HepG2 (cell line): ENCODE data around the gene ADGRD1. TPM values are rescaled to one million over a fixed set of nuclear protein-coding genes. Genes with fewer than 3 reads are reported as not detected.
A peak's percentile ranks its signal among the peaks of the same experiment; 100 is the strongest.

Source experiments
- ATAC-seq: fragments of 200-7000 bp; cut with Tn5 transposase; 3 replicates; pipeline ENCODE4 v1.9.1; 2020; ENCODE audit warnings: mild to moderate bottlenecking, moderate library complexity
- BruUV-seq: library from RNA; stranded (reverse); fragments of 400-500 nt; replicated peaks from 2 replicates; lab custom pipeline; 2021; lab: Mats Ljungman, UMichigan
- CTCF ChIA-PET: fragments of 300-600 bp; formaldehyde crosslinking; extraction: SDS; loops from one replicate; lab custom pipeline; 2021; ENCODE audit warnings: low total read pairs, inconsistent platforms, low intra/inter-chr PET ratio; lab: Yijun Ruan, JAX
- POLR2A ChIA-PET: fragments of 350-600 bp; sonication (Branson Sonifier 250); formaldehyde crosslinking; loops from one replicate; lab custom pipeline; 2020; ENCODE audit warnings: antibody characterized with exemption, inconsistent platforms; lab: Yijun Ruan, JAX
- DNase-seq: peaks from one replicate; pipeline ENCODE4 v3.0.0-alpha.2; 2015; ENCODE audit warnings: low spot score
- FAIRE-seq: peaks from 3 replicates; lab custom pipeline; 2011; peaks lifted over from hg19 to GRCh38; lab: Jason Lieb, UNC
- H2AFZ ChIP-seq: one replicate; pipeline ENCODE4 v1.6.1; 2011; ENCODE audit warnings: low read length, inconsistent platforms
- H3K27ac ChIP-seq: fragments of 300-600 bp; 3 replicates; pipeline ENCODE4 v1.8.0; 2011; ENCODE audit warnings: mixed run types, mild to moderate bottlenecking, mixed read lengths, low read length, inconsistent platforms; ENCODE audit not compliant: insufficient read depth; ENCODE audit errors: extremely low read length
- H3K27me3 ChIP-seq, 2 experiments: fragments of 200-600 bp in 1 of 2; 2 replicates in 1 of 2; 3 replicates in 1 of 2; pipeline versions ENCODE4 v1.6.0 to v1.8.0; 2011; ENCODE audit warnings: low read length in 2 of 2, mild to moderate bottlenecking in 2 of 2, moderate library complexity in 2 of 2, inconsistent platforms in 1 of 2; ENCODE audit not compliant: insufficient read depth in 2 of 2, control insufficient read depth in 1 of 2
- H3K36me3 ChIP-seq, 2 experiments: fragments of 200-600 bp in 1 of 2; replicated peaks in 1 of 2; 2 replicates in 1 of 2; 3 replicates in 1 of 2; pipeline versions ENCODE4 v1.5.1 to v1.8.0; 2011; ENCODE audit warnings: low read length in 2 of 2, inconsistent platforms in 1 of 2; ENCODE audit not compliant: insufficient read depth in 2 of 2, control insufficient read depth in 1 of 2
- H3K4me1 ChIP-seq: 2 replicates; pipeline ENCODE4 v1.5.1; 2012; ENCODE audit warnings: low read length, inconsistent platforms; ENCODE audit not compliant: insufficient read depth
- H3K4me2 ChIP-seq: 2 replicates; pipeline ENCODE4 v1.6.0; 2011; ENCODE audit warnings: low read depth, low read length, inconsistent platforms
- H3K4me3 ChIP-seq, 3 experiments: fragments of 200-600 bp in 1 of 3; sonication (generic), shearing (Covaris generic) in 1 of 3; replicated peaks in 1 of 3; 2 replicates each; pipeline ENCODE4 v1.5.1; 2011 to 2016; ENCODE audit warnings: low read length in 3 of 3, inconsistent platforms in 2 of 3, low read depth in 2 of 3, mild to moderate bottlenecking in 2 of 3, control low read depth in 1 of 3, mixed read lengths in 1 of 3; ENCODE audit not compliant: insufficient read depth in 1 of 3
- H3K79me2 ChIP-seq: one replicate; pipeline ENCODE4 v1.6.1; 2011; ENCODE audit warnings: low read length, inconsistent platforms; ENCODE audit not compliant: insufficient read depth
- H3K9ac ChIP-seq: 2 replicates; pipeline ENCODE4 v1.6.0; 2011; ENCODE audit warnings: mild to moderate bottlenecking, low read depth, low read length, inconsistent platforms; ENCODE audit not compliant: insufficient read depth
- H3K9me3 ChIP-seq: 2 replicates; pipeline ENCODE4 v1.5.1; 2012; ENCODE audit warnings: mild to moderate bottlenecking, low read length
- H4K20me1 ChIP-seq: 2 replicates; pipeline ENCODE4 v1.6.0; 2011; ENCODE audit warnings: inconsistent platforms, mild to moderate bottlenecking, low read length, moderate library complexity; ENCODE audit not compliant: insufficient read depth
- ARNT2 ChIP-seq: sonication (generic); formaldehyde crosslinking; IDR thresholded peaks from 2 replicates; pipeline ENCODE4 v1.8.0; 2022; ENCODE audit warnings: mild to moderate bottlenecking, low read depth, missing genetic modification reagents, moderate library complexity
- ATRX ChIP-seq: sonication (generic); formaldehyde crosslinking; IDR thresholded peaks from 2 replicates; pipeline ENCODE4 v1.4.0; 2020; ENCODE audit warnings: missing genetic modification reagents, borderline replicate concordance
- CREBL2 ChIP-seq: sonication (generic); formaldehyde crosslinking; IDR thresholded peaks from 2 replicates; pipeline ENCODE4 v1.8.1; 2023; ENCODE audit warnings: missing genetic modification reagents, mild to moderate bottlenecking, borderline replicate concordance
- GMEB1 ChIP-seq: sonication (generic); formaldehyde crosslinking; IDR thresholded peaks from 2 replicates; pipeline ENCODE4 v1.5.1; 2020; ENCODE audit warnings: missing genetic modification reagents, mild to moderate bottlenecking, borderline replicate concordance
- HHEX ChIP-seq: IDR thresholded peaks from 2 replicates; pipeline ENCODE4 v1.6.1; 2016; ENCODE audit warnings: control low read depth
- KLF15 ChIP-seq: sonication (generic); formaldehyde crosslinking; IDR thresholded peaks from 2 replicates; pipeline ENCODE4 v1.8.1; 2023; ENCODE audit warnings: borderline replicate concordance, mild to moderate bottlenecking, inconsistent platforms, missing genetic modification reagents, mixed read lengths
- MEF2D ChIP-seq: sonication (generic); formaldehyde crosslinking; IDR thresholded peaks from 2 replicates; pipeline ENCODE4 v1.5.1; 2020; ENCODE audit warnings: mild to moderate bottlenecking, missing genetic modification reagents
- MXD4 ChIP-seq: IDR thresholded peaks from 2 replicates; pipeline ENCODE4 v1.6.1; 2016; ENCODE audit warnings: mild to moderate bottlenecking, missing biosample characterization, missing genetic modification reagents
- MXI1 ChIP-seq: IDR thresholded peaks from 3 replicates; pipeline ENCODE4 v1.6.1; 2012; ENCODE audit warnings: low read depth, low read length, inconsistent platforms, borderline replicate concordance
- RBM22 ChIP-seq: fragments of 200-400 bp; formaldehyde crosslinking; optimal IDR thresholded peaks from 2 replicates; pipeline ENCODE3; 2017; ENCODE audit warnings: mild to moderate bottlenecking, low read length, moderate library complexity
- RFX1 ChIP-seq: fragments of 450-650 bp; IDR thresholded peaks from 2 replicates; pipeline ENCODE4 v1.6.1; 2017
- TBP ChIP-seq: sonication (generic); formaldehyde crosslinking; IDR thresholded peaks from 2 replicates; pipeline ENCODE4 v1.5.0; 2020; ENCODE audit warnings: missing genetic modification reagents
- XBP1 ChIP-seq: sonication (generic); formaldehyde crosslinking; IDR thresholded peaks from 2 replicates; pipeline ENCODE4 v1.5.0; 2020; ENCODE audit warnings: missing genetic modification reagents
- ZNF343 ChIP-seq: sonication (generic); formaldehyde crosslinking; IDR thresholded peaks from 2 replicates; pipeline ENCODE4 v1.4.0; 2020; ENCODE audit warnings: mild to moderate bottlenecking, missing genetic modification reagents
- ZNF766 ChIP-seq: sonication (generic); formaldehyde crosslinking; IDR thresholded peaks from 2 replicates; pipeline ENCODE4 v1.5.0; 2020; ENCODE audit warnings: missing genetic modification reagents, borderline replicate concordance
- ZSCAN31 ChIP-seq: sonication (generic); formaldehyde crosslinking; IDR thresholded peaks from 2 replicates; pipeline ENCODE4 v1.5.0; 2020; ENCODE audit warnings: low read depth, mild to moderate bottlenecking, missing genetic modification reagents
- whole genome bisulfite sequencing: methylation state at CpG from one replicate; pipeline ENCODE4 v1.1.6; 2017; ENCODE audit warnings: low lambda C conversion rate; 5-methylcytosine and 5-hydroxymethylcytosine counted together
- in situ Hi-C: cut with HindIII; loops from 2 replicates; pipeline ENCODE4 v1.10.0; 2017; ENCODE audit warnings: low pct_unique_long_range_greater_than_20kb; ENCODE audit not compliant: extremely low pct_ligation_motif_present
- intact Hi-C: fragments of 100-400 bp; cut with micrococcal nuclease; formaldehyde crosslinking; loops from one replicate; pipeline ENCODE4 v1.10.0; 2022; ENCODE audit not compliant: unreplicated experiment
- polyA plus RNA-seq, 8 experiments: library from polyadenylated mRNA; depleted of rRNA in 3 of 8; stranded (reverse) in 7 of 8; unstranded in 1 of 8; fragments of >200 nt; fragmentation: Illumina TruSeq in 4 of 8; extraction: Trizol in 4 of 8; gene quantifications; 2 replicates each; pipeline versions ENCODE4 v1.2.1 to v1.2.3, GENCODE V29; 2011 to 2016; ENCODE audit warnings: low read depth in 4 of 8, missing spikeins in 1 of 8, mixed read lengths in 1 of 8; ENCODE audit not compliant: insufficient read depth in 1 of 8
- total RNA-seq, 5 experiments: library from RNA; depleted of rRNA; stranded (reverse); fragments of >200 nt; fragmentation: Illumina TruSeq; extraction: Trizol; gene quantifications; 2 replicates each; pipeline ENCODE4 v1.2.3, GENCODE V29; 2016; ENCODE audit warnings: low read depth in 1 of 5
- TF ChIP-seq, protein P1 (sequence below): sonication (generic); formaldehyde crosslinking; IDR thresholded peaks from 2 replicates; pipeline ENCODE4 v1.4.0; 2020; ENCODE audit warnings: missing genetic modification reagents

The ADGRD1 gene
- total and polyA plus RNA-seq, 2 of the 13 experiments (the other 11 are each of a cell fraction or from before 2014, with no cell fraction given) = 0.46 to 12.4 TPM

- H3K4me2 ChIP-seq = no peak overlapping the region
- no peak for FAIRE-seq
- TF ChIP-seq, protein P1, sequence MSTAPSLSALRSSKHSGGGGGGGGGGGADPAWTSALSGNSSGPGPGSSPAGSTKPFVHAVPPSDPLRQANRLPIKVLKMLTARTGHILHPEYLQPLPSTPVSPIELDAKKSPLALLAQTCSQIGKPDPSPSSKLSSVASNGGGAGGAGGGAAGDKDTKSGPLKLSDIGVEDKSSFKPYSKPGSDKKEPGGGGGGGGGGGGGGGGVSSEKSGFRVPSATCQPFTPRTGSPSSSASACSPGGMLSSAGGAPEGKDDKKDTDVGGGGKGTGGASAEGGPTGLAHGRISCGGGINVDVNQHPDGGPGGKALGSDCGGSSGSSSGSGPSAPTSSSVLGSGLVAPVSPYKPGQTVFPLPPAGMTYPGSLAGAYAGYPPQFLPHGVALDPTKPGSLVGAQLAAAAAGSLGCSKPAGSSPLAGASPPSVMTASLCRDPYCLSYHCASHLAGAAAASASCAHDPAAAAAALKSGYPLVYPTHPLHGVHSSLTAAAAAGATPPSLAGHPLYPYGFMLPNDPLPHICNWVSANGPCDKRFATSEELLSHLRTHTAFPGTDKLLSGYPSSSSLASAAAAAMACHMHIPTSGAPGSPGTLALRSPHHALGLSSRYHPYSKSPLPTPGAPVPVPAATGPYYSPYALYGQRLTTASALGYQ (CRISPR knock-in tag) = no peak
- TF ChIP-seq MXI1 (no peak), XBP1 (no peak), ATRX (CRISPR knock-in tag) (no peak), MXD4 (CRISPR knock-in tag) (no peak), ZNF766 (no peak), ZNF343 (CRISPR knock-in tag) (no peak), RBM22 (no peak), KLF15 (CRISPR knock-in tag) (no peak), RFX1 (no peak), MEF2D (CRISPR knock-in tag) (no peak), ARNT2 (CRISPR knock-in tag) (no peak), ZSCAN31 (CRISPR knock-in tag) (no peak), HHEX (CRISPR knock-in tag) (no peak), GMEB1 (no peak), TBP (CRISPR knock-in tag) (no peak), CREBL2 (CRISPR knock-in tag) (no peak)
- TF ChIP-seq, all 625 proteins: peak for 0
- DNase-seq (no peak), ATAC-seq (no peak)
- intact Hi-C loops (no loop called here), in situ Hi-C loops (no loop called here)
- H2AFZ ChIP-seq = no peak overlapping the region
- no peaks in the 10 kb centered on the region for H4K20me1 ChIP-seq
- no TSS peak for BruUV-seq
- H3K4me3 ChIP-seq = no peak overlapping the region
- peaks cover 65% of the 10 kb centered on the region for H3K4me1 ChIP-seq
- H3K9me3 ChIP-seq = no peaks in the 10 kb centered on the region
- no peaks in the 10 kb centered on the region for H3K79me2 ChIP-seq
- no peaks in the 10 kb centered on the region; a peak in 1 of 5 replicates for H3K36me3 ChIP-seq
- H3K27me3 ChIP-seq = no peaks in the 10 kb centered on the region
- peak overlapping the region; percentile 47 for H3K27ac ChIP-seq
- CTCF ChIA-PET = no interaction called here
- WGBS = 88% methylated on average over 10 of the region's 10 CpGs
- POLR2A ChIA-PET = no interaction called here
- H3K9ac ChIP-seq = no peak overlapping the region
Observed at GRCh38 chr12:130970908-130971233, 17.2 kb downstream of the ADGRD1 start.
